ENCODE measurements around the gene MZT2A. TPM values are rescaled to one million over a fixed set of nuclear protein-coding genes. Genes with fewer than 3 reads are reported as not detected.
"Not testable (repeated sequence)": the region's sequence is repeated elsewhere in the genome, so short reads cannot be mapped to it uniquely, and the experiment has no call there.

Gene MZT2A
- polyA plus RNA-seq, 1 experiment: 114 TPM

GRCh38 chr2:131493199-131493968 is 1.2 kb upstream of the MZT2A start:
- ChIA-PET POLR2A (no interaction called here), CTCF (interaction anchor here (0.8 to 2.6 kb wide), 11 partner anchors 9 to 338 kb away, joined by 3 to 15 read pairs (median 4); no protein-coding TSS in a partner anchor)
- no peaks in the 10 kb centered on the region for H3K27me3 ChIP-seq (ENCODE audit: control insufficient read depth, insufficient read depth, low read length)
- no peak for DNase-seq (ENCODE audit: low read depth)
- TF ChIP-seq CTCF (IDR thresholded peaks at IDR 0.05; ENCODE audit: insufficient read depth, low read depth, low read length): no peak
- H3K4me3 ChIP-seq (ENCODE audit: low read depth, low read length): peak overlapping the region; percentile 95
- peaks cover 5% of the 10 kb centered on the region; the same call in 1 of the 2 replicates for H3K36me3 ChIP-seq (ENCODE audit: control insufficient read depth, insufficient read depth, low read length)

- ChIA-PET CTCF (interaction anchor here (0.8 to 2.6 kb wide), 15 partner anchors 10 to 339 kb away, joined by 3 to 15 read pairs (median 4); partner anchors contain the start of gene CCDC74A), POLR2A (no interaction called here)
- peak; percentile 89 for TF ChIP-seq CTCF (IDR thresholded peaks at IDR 0.05; ENCODE audit: insufficient read depth, low read depth, low read length)
Observed at GRCh38 chr2:131492418-131493198, 411 bp upstream of the MZT2A start.

GRCh38 chr2:131491469-131491836 is 744 bp downstream of the MZT2A start:
- CTCF ChIA-PET: interaction anchor here (0.9 to 2.6 kb wide), 7 partner anchors 8 to 191 kb away, joined by 3 to 10 read pairs (median 6); partner anchors contain the start of gene CCDC74A
- H3K27me3 ChIP-seq (ENCODE audit: control insufficient read depth, insufficient read depth, low read length): not testable (repeated sequence)

More at GRCh38 chr2:131492418-131493198, 411 bp upstream of the MZT2A start:
- Histone ChIP-seq H3K27me3 (ENCODE audit: control insufficient read depth, insufficient read depth, low read length) (no peaks in the 10 kb centered on the region), H3K4me3 (ENCODE audit: low read depth, low read length) (peak overlapping the region; percentile 95), H3K36me3 (ENCODE audit: control insufficient read depth, insufficient read depth, low read length) (peaks cover 6% of the 10 kb centered on the region; the same call in 1 of the 2 replicates)
- DNase-seq (ENCODE audit: low read depth): peak; percentile 34

GRCh38 chr2:131490616-131491468 is 1.4 kb downstream of the MZT2A start:
- DNase-seq (ENCODE audit: low read depth); CTCF ChIA-PET; POLR2A ChIA-PET; H3K27me3 ChIP-seq (ENCODE audit: control insufficient read depth, insufficient read depth, low read length); H3K36me3 ChIP-seq (ENCODE audit: control insufficient read depth, insufficient read depth, low read length): not testable (repeated sequence)
- H3K4me3 ChIP-seq (ENCODE audit: low read depth, low read length): peak overlapping the region; percentile 95

More at GRCh38 chr2:131491469-131491836, 744 bp downstream of the MZT2A start:
- peak overlapping the region; percentile 95 for H3K4me3 ChIP-seq (ENCODE audit: low read depth, low read length)
- H3K36me3 ChIP-seq (ENCODE audit: control insufficient read depth, insufficient read depth, low read length); DNase-seq (ENCODE audit: low read depth); POLR2A ChIA-PET: not testable (repeated sequence)

- POLR2A ChIA-PET: interaction anchor here (0.6 kb wide), 1 partner anchor 1303 kb away, joined by 4 read pairs; no protein-coding TSS in a partner anchor
Observed at GRCh38 chr2:131488306-131489205, 3.6 kb downstream of the MZT2A start.

GRCh38 chr2:131486201-131486902 is 5.8 kb downstream of the MZT2A start:
- H3K36me3 ChIP-seq (ENCODE audit: control insufficient read depth, insufficient read depth, low read length); CTCF ChIA-PET; H3K27me3 ChIP-seq (ENCODE audit: control insufficient read depth, insufficient read depth, low read length); POLR2A ChIA-PET; DNase-seq (ENCODE audit: low read depth); H3K4me3 ChIP-seq (ENCODE audit: low read depth, low read length): not testable (repeated sequence)

More at GRCh38 chr2:131488306-131489205, 3.6 kb downstream of the MZT2A start:
- no peak for DNase-seq (ENCODE audit: low read depth)
- peaks cover 6% of the 10 kb centered on the region for H3K36me3 ChIP-seq (ENCODE audit: control insufficient read depth, insufficient read depth, low read length)
- no peak for TF ChIP-seq CTCF (IDR thresholded peaks at IDR 0.05; ENCODE audit: insufficient read depth, low read depth, low read length)
- CTCF ChIA-PET: no interaction called here
- no peaks in the 10 kb centered on the region for H3K27me3 ChIP-seq (ENCODE audit: control insufficient read depth, insufficient read depth, low read length)
- H3K4me3 ChIP-seq (ENCODE audit: low read depth, low read length): no peak overlapping the region

- CTCF ChIA-PET; H3K4me3 ChIP-seq (ENCODE audit: low read depth, low read length); H3K36me3 ChIP-seq (ENCODE audit: control insufficient read depth, insufficient read depth, low read length); POLR2A ChIA-PET; H3K27me3 ChIP-seq (ENCODE audit: control insufficient read depth, insufficient read depth, low read length); DNase-seq (ENCODE audit: low read depth): not testable (repeated sequence)
Observed at GRCh38 chr2:131484906-131485460, 7.2 kb downstream of the MZT2A start.
